Measurements from ENCODE around the gene LRP6.
A peak's percentile ranks its signal among the peaks of the same experiment; 100 is the strongest.
"Not testable (repeated sequence)": the region's sequence is repeated elsewhere in the genome, so short reads cannot be mapped to it uniquely, and the experiment has no call there.

Gene LRP6

DNA sequence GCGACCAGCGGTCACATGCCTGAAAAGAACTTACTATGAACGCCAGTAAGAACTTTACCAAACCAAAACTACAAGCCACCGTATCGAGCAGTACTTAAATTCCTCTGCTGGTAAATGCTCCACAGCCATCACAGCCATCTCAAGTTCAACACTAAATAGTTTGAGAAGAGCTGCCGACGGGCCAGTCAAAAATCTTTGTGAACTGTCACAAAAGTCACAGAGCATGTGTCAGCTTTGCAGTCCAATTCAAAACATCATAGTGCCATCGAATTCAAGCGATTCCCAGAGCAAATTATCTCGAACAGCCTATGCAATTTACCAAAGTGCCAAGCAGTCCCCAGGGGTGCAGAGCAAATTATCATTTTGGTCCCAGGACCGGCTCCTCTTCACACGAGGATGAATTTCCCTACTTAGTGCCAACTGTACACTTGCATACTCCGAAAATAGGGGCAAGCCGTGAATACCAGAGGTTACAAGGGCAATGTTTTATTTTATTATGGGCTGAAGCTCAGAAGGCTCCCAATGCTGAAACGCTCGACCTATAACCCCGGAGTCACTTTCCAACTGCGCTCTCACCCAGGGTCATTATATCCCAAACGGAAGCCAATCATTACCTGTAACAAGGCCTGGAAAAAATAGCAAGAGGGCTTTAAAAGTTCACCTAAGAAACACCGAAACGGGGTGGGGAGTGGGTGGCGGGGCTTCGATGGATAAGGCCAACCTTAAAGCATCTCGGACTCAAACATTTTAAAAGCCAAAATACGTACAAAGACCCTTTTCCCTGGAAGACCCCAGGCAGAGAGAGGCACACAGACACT lies 1.1 kb downstream of the LRP6 start:
- H3K4me3 ChIP-seq (ENCODE audit: low read depth, low read length) = peak overlapping the region; percentile 96

GRCh38 chr12:12265035-12265434 lies 1.8 kb downstream of the LRP6 start:
- peak overlapping the region; percentile 96 for H3K4me3 ChIP-seq (ENCODE audit: low read depth, low read length)

GRCh38 chr12:12263909-12264308 lies 2.9 kb downstream of the LRP6 start:
- no peak overlapping the region for H3K4me3 ChIP-seq (ENCODE audit: low read depth, low read length)

DNA sequence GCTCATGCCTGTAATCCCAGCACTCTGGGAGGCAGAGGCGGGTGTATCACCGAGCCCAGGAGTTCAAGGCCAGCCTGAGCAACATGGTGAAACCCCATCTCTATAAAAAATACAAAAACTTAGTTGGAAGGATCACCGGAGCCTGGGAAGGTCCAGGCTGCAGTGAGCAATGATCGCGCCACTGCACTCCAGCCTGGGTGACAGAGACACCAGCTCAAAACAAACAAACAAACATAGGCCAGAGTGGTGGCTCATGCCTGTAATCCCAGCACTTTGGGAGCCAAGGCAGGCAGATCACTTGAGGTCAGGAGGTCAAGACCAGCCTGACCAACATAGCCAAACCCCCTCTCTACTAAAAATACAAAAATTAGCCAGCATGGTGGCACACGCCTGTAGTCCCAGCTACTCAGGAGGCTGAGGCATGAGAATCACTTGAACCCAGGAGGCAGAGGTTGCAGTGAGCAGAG lies 10.5 kb downstream of the LRP6 start:
- H3K4me3 ChIP-seq (ENCODE audit: low read depth, low read length) = not testable (repeated sequence)

- no peak overlapping the region for H3K4me3 ChIP-seq (ENCODE audit: low read depth, low read length)
Observed at GRCh38 chr12:12254553-12254952, 12.3 kb downstream of the LRP6 start.

GRCh38 chr12:12249216-12250050 lies 17.4 kb downstream of the LRP6 start:
- no peak overlapping the region for H3K4me3 ChIP-seq (ENCODE audit: low read depth, low read length)

DNA sequence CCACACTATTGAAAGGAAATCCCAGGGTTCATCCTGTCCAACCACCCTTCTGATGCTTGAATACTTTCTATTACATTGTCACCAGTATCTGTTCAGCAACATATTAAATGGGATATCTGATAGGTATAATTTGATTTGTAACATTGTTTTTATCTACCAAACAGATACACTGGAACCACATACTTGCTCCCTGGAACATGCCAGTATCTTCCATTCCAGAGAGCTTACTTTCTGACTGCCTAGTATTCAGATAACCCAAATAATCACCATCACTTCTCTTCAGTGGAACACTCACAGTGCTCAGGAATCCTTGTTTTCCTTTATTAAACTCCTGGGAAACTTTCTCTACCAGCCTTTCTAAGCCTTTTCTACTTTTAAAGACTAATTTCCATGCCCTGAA lies 19.3 kb downstream of the LRP6 start:
- no peak overlapping the region for H3K4me3 ChIP-seq (ENCODE audit: low read depth, low read length)

- no peak overlapping the region for H3K4me3 ChIP-seq (ENCODE audit: low read depth, low read length)
Observed at GRCh38 chr12:12244341-12244740, 22.5 kb downstream of the LRP6 start.

DNA sequence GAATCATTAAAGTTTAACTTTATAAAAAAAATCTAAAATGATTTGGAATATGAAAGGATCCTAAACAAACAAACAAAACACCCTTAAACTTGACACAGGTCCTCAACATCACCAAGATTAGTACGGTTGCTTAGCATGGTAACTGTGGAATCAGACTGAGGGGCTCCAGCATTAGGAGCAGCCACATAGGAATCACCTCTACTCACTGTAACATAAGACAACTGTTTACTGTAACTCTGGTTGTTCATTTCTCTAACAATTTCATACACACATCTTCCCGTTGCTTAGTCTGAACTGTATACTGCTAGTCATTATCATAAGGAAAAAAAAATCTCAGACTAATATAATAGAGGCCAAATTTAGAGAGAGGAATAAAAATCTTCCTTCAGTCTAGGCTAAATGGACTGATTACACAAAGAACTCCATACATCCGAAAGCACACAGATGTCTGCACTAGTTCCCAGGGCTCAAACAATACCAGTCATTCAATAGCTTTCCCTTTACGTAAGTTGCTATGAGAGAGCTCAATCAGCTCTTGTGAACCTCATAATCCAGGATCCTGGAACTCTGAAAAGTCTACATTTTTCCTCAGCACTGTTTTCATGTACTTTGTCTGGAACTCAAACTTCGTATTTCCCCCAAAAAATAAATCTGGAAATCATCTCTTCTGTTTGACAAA lies 26.0 kb downstream of the LRP6 start:
- no peak overlapping the region for H3K4me3 ChIP-seq (ENCODE audit: low read depth, low read length)

- no peak overlapping the region for H3K4me3 ChIP-seq (ENCODE audit: low read depth, low read length)
Observed at GRCh38 chr12:12239127-12239526, 27.7 kb downstream of the LRP6 start.

DNA sequence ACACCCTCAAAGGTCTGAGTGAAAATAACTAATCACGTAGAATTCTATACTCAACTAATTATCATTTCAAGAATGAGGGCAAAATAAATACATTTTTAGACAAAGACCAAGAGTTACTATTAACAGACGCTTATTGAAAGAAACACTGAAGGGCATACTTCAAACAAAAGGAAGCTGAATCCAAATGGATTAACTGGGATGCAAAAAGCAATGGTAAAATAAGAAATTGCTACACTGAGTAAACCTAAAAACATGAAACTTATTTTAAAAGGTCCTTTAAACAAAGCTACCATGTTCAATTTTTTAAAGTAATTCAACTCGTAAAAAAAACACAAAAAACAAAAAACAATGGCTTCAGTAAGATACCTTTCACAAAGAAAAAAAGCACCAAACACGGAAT lies 28.2 kb downstream of the LRP6 start:
- no peak overlapping the region for H3K4me3 ChIP-seq (ENCODE audit: low read depth, low read length)

DNA sequence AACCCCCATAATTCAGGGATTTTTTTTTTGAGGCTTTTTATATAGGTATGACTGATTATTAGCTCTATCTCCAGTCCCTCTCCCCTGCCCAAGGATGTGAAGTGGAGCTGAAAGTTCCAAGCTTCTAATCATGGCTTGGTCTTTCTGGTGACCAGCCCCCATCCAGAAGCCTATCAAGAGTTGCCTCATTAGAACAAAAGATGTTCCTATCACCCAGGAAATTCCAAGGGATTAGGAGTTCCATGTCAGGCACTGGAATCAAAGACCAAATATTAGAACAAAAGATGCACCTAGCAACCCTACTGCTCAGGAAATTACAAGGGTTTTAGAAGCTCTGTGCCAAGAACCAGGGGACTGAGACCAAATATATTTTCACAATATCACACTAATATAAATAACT lies 29.9 kb downstream of the LRP6 start:
- H3K4me3 ChIP-seq (ENCODE audit: low read depth, low read length) = no peak overlapping the region

DNA sequence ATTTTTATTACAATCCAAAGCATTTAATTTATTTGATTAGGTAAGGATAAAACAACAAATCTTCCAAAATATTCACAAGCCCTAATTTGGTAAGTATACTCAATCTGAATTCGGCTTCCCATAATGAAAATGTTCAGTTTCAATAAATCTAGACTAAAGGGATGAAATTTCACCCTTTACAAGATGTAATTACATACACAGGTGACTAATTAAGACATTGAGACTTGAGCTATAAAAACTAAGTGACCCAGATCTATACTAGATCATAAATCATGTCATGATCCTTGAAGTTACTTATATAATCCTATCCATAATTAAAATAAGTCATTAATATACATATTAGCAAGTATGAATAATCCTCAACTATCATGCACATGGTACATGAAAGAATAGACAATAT lies 36.6 kb downstream of the LRP6 start:
- no peak overlapping the region for H3K4me3 ChIP-seq (ENCODE audit: low read depth, low read length)

DNA sequence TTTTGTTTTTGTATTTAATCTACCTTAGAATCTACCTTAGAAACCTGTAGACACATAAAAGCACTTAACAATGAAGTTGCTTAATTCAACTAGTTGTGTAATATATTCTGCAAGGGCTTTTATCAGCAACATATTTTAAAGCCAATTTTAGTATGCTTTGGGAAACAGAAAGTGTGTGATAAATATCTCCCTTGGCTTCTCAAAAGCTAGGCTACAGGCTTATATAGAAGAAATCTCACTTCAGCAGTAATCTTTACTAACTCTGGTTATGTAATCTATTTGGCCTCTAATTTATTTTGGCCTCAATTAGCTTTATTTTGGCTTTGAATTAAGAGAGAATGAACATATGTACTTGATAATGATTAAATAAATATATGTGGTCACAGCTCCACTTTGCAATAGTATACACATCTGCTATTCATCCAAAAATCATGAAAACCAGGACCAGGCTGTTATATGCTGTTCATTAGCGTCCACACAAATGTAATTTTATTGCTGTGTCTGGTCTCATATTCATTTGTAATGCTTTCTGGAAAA lies 37.2 kb downstream of the LRP6 start:
- H3K4me3 ChIP-seq (ENCODE audit: low read depth, low read length) = no peak overlapping the region

DNA sequence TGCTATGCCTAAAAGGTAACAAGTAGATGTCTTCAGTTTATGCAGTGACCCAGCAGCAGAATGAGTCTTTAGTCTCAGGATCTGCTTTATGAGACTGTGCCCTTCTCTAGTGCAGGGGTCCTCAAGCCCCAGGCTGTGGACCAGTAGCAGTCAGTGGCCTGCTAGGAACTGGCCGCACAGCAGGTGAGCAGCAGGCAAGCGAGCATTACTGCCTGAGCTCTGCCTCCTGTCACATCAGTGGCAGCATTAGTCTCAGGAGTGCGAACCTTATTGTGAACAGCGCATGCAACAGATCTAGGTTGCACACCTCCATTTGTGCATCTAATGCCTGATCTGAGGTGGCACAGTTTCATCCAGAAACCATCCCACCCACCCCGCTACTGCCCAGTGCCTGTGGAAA lies 38.4 kb downstream of the LRP6 start:
- no peak overlapping the region for H3K4me3 ChIP-seq (ENCODE audit: low read depth, low read length)

GRCh38 chr12:12226187-12226586 lies 40.7 kb downstream of the LRP6 start:
- H3K4me3 ChIP-seq (ENCODE audit: low read depth, low read length) = no peak overlapping the region

DNA sequence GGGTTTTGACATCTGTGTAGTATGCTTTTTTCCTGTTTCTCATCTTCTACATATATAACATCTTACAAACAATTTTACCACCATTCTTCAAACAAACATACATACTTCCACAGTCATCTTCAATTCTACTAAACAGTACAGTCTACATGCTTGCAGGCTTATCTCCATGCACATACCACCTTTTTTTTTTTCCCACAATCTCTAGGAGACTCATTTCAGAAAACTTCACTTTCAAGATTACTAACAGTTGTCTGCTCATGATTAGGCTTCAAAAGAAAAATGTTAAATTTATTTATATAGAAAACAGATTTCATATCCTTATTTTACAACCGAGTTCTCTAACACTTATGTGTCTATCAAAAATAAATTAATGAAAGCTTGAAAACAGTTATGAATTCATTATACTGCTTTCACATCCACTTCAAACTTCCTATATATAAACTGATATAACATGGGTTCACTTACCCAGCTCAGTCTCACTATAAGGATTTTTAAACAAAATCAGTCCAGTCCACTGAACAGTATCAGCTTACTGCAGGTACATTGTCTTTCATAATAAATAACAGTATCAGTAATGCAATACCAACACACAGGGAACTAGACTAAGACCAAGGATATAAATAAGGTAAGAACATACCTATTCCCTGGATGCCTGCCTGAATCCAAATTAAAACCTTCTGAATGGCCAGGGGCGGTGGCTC lies 42.5 kb downstream of the LRP6 start:
- H3K4me3 ChIP-seq (ENCODE audit: low read depth, low read length) = no peak overlapping the region

GRCh38 chr12:12221560-12221959 lies 45.3 kb downstream of the LRP6 start:
- no peak overlapping the region for H3K4me3 ChIP-seq (ENCODE audit: low read depth, low read length)

- no peak overlapping the region for H3K4me3 ChIP-seq (ENCODE audit: low read depth, low read length)
Observed at GRCh38 chr12:12219664-12220063, 47.2 kb downstream of the LRP6 start.

DNA sequence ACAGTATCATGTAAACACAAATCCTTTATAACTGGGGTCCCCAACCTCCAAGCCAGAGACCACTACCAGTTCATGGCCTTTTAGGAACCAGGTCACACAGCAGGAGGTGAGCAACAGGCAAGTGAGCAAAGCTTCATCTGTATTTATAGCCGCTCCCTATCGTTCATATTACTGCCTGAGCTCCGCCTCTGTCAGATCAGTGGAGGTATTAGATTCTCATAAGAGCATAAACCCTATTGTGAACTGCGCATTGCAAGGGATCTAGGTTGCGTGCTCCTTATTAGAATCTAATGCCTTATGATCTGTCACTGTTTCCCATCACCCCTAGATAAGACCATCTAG lies 49.9 kb downstream of the LRP6 start:
- H3K4me3 ChIP-seq (ENCODE audit: low read depth, low read length) = no peak overlapping the region

Data from iPS-11a (cell line).